ENCODE data around the gene PPM1G. TPM values are rescaled to one million over a fixed set of nuclear protein-coding genes. Genes with fewer than 3 reads are reported as not detected.

PPM1G gene
- polyA plus RNA-seq, result 100 to 1,000 TPM in 2 of 3 donors, 10 to 100 TPM in 1; 71.3 to 116 (median 104) TPM

DNA sequence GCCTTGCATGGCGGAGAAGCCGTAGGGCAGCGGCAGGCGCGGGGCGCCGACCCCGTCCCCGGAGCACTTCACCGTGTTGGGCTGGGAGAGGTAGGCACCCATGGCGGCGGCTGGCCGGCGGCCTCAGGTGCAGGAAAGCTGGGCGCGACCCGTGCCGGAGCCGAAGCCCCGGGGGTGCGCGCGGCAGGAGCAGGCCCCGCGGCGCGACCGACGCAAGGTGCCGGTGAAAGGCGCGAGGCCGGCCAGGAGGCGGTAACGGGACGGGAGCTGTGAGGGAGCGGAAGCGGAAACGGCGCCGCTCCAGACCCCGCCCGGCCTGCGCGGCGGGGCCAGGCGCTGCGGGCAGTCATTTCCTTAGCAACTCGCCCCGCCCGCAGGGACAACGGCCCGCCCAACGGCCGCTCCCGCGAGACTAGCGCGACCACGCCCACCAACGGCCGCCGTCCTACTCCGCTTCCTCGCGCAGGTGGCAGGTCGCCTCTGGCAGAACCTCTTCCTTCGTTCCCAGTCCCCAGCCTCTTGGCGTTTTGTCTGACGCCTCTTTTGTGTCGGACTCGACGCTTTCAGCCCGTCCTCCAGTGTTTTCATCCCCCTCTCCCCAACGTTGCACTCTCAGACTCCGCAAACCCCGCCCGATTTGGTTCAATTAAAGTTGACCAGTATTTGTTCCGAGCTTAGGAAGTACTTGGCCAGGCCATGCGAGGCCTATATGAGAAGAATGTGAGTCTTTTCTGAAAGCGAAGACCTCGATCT is at the start of gene PPM1G:
Gene PPM1G, minus strand, starts transcription at position 271 of the 753 bp plus-strand sequence. Its CDS starts 169 bp downstream, at position 102.
- peaks cover 30 to 33% of the 10 kb centered on the region in 2 donors for H3K4me1 Mint-ChIP-seq
- peak within 1 kb of the TSS; percentile 86 to 98 (median 92) for H3K4me3 Mint-ChIP-seq
- DNase-seq, result peak; percentile 94 to 95 (median 94)
- peak within 1 kb of the TSS; percentile 89 to 98 (median 95) for H3K27ac Mint-ChIP-seq
- H3K9me3 Mint-ChIP-seq, result no peaks in the 10 kb centered on the region
- peaks cover 5 to 8% (median 7%) of the 10 kb centered on the region in 3 donors for H3K27me3 Mint-ChIP-seq (ENCODE audit: low read depth in 3 of 3)
- H3K36me3 Mint-ChIP-seq, result no peaks in the 10 kb centered on the region

- DNase-seq, result no peak
- Mint-ChIP-seq H3K4me1 (no peaks in the 10 kb centered on the region), H3K9me3 (no peaks in the 10 kb centered on the region), H3K27me3 (ENCODE audit: low read depth in 3 of 3) (peaks cover 0 to 3% (median 0%) of the 10 kb centered on the region in 3 donors), H3K4me3 (no peak overlapping the region), H3K36me3 (peaks cover 9 to 47% (median 39%) of the 10 kb centered on the region in 3 donors), H3K27ac (no peak overlapping the region)
Measured at GRCh38 chr2:27453968-27454367, 44.6 kb upstream of the PPM1G start.

DNA sequence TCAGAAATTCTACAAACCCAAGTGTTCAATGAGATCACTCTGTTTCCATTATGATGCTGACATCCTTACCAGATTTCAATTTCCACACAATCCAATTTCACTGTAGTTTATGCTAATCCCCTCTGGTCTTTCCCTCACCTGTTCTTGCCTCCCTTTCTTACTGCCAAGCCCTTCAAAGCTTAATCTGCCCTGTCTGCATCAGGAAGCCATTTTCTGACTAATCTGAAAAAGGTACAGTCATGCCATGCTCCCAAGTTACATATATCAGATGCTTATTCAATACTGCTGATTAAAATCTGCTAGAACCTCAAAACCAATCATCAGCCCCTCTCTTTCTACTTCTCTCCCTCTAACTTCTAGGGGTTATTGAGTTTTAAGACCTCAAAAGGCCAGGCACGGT is 41.7 kb upstream of the PPM1G start:
- no peak overlapping the region for H3K27ac Mint-ChIP-seq
- peaks cover 0 to 3% (median 2%) of the 10 kb centered on the region in 3 donors for H3K27me3 Mint-ChIP-seq (ENCODE audit: low read depth in 3 of 3)
- H3K9me3 Mint-ChIP-seq, result no peaks in the 10 kb centered on the region
- no peak overlapping the region for H3K4me3 Mint-ChIP-seq
- H3K36me3 Mint-ChIP-seq, result peaks cover 12 to 50% (median 38%) of the 10 kb centered on the region in 3 donors
- no peaks in the 10 kb centered on the region for H3K4me1 Mint-ChIP-seq
- no peak for DNase-seq

DNA sequence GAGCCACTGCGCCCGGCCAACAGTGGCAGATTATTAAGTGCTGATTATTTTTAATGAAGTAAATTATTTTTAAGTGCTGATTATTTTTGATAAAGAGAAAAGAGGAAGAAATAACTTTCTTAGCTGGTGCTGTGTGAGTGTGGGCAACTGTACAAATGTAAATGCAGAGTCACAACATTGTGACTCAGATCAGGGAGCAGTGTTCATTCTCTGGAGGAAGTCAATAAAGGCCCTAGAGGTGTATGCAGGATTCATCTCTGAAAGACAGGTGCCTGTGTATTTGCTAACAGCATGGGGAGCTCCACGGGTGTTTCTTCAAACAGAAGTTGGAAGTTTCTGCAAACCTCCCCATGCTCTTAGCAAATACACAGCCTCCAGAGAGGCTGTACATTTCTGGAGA is 39.0 kb upstream of the PPM1G start:
- Mint-ChIP-seq H3K27me3 (ENCODE audit: low read depth in 3 of 3) (peaks cover under 1 to 4% (median 1%) of the 10 kb centered on the region in 3 donors), H3K4me1 (no peaks in the 10 kb centered on the region), H3K4me3 (no peak overlapping the region), H3K36me3 (peaks cover 12 to 37% (median 26%) of the 10 kb centered on the region in 3 donors), H3K27ac (peak overlapping the region in 1 of 6 donors; percentile 25), H3K9me3 (no peaks in the 10 kb centered on the region)
- no peak for DNase-seq

DNA sequence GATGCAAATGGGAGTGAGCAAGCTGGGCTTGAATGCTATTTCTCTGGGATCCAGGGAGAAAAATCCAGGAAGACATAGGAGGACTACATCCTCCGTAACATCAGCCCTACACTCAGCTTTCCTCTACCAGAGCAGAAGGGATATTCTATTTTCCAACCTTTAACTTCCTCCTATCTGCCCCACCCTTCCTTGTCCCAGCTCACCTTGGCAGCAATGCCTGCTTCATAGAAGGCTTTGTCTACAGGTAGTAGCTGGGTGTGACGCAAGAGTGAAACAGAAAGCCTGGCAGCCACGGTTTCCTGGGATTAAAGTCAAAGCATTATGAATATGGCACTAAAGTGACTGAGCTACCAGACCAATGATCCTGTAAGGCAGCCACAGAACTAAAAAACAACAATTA is 36.7 kb upstream of the PPM1G start:
- H3K4me3 Mint-ChIP-seq, result no peak overlapping the region
- H3K27ac Mint-ChIP-seq, result no peak overlapping the region
- peaks cover 2 to 4% of the 10 kb centered on the region in 2 donors for H3K4me1 Mint-ChIP-seq
- H3K36me3 Mint-ChIP-seq, result peaks cover 13 to 42% (median 21%) of the 10 kb centered on the region in 3 donors
- no peaks in the 10 kb centered on the region for H3K9me3 Mint-ChIP-seq
- peaks cover 4 to 8% (median 7%) of the 10 kb centered on the region in 3 donors for H3K27me3 Mint-ChIP-seq (ENCODE audit: low read depth in 3 of 3)
- DNase-seq, result no peak

DNA sequence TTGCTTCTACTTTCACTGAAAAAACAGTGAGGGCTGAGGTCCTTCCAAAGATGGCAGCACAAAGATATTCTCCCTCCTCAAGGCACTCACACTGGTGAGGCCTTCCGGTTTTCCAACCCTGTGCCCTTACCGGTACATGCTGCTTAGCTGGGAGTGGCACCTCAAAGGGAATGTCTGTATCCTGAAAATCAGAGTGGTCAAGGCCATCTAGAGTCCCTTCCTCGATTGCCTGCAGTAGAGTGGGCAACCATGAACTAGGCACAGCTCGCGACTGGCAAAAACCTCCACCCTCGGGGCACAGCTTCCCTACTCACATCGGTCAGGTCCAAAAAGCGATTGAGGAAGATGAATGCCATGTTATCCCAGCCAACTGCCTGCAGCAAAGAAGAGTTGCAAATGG is 36.2 kb upstream of the PPM1G start:
- H3K4me3 Mint-ChIP-seq, result no peak overlapping the region
- peaks cover 4 to 8% (median 7%) of the 10 kb centered on the region in 3 donors for H3K27me3 Mint-ChIP-seq (ENCODE audit: low read depth in 3 of 3)
- H3K9me3 Mint-ChIP-seq, result no peaks in the 10 kb centered on the region
- H3K4me1 Mint-ChIP-seq, result peaks cover 2 to 4% of the 10 kb centered on the region in 2 donors
- H3K27ac Mint-ChIP-seq, result peak overlapping the region in 1 of 6 donors; percentile 9
- DNase-seq, result no peak
- peaks cover 16 to 46% (median 25%) of the 10 kb centered on the region in 3 donors for H3K36me3 Mint-ChIP-seq

DNA sequence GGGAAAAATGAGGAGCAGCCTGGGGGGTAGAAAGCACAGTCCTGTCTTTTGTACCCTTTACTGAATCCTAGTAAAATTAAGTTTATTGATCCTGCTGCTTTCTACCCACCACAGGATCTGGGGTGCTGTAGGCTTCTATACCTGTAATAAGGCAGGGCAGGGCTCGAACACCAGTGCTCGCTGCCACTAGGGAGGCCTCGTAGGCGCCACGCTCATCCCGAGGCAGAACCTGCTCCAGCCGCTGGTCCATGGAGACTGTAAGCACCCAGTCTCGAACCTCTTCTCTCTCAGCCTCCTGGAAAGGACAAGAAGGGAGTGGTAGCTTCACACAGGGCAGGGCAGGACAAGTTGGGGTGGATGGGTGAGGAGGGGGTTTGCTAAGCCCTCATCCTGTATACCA is 35.8 kb upstream of the PPM1G start:
- peaks cover 2 to 4% of the 10 kb centered on the region in 2 donors for H3K4me1 Mint-ChIP-seq
- H3K27me3 Mint-ChIP-seq (ENCODE audit: low read depth in 3 of 3), result peaks cover 4 to 11% (median 7%) of the 10 kb centered on the region in 3 donors
- peak overlapping the region in 1 of 6 donors; percentile 22 for H3K27ac Mint-ChIP-seq
- H3K4me3 Mint-ChIP-seq, result no peak overlapping the region
- peaks cover 21 to 49% (median 29%) of the 10 kb centered on the region in 3 donors for H3K36me3 Mint-ChIP-seq
- no peaks in the 10 kb centered on the region for H3K9me3 Mint-ChIP-seq
- no peak for DNase-seq

- DNase-seq, result no peak
- H3K27ac Mint-ChIP-seq, result peak overlapping the region; percentile 38 to 84 (median 64)
- peaks cover 2 to 4% of the 10 kb centered on the region in 2 donors for H3K4me1 Mint-ChIP-seq
- H3K4me3 Mint-ChIP-seq, result no peak overlapping the region
- no peaks in the 10 kb centered on the region for H3K9me3 Mint-ChIP-seq
- H3K36me3 Mint-ChIP-seq, result peaks cover 32 to 42% (median 32%) of the 10 kb centered on the region in 3 donors
- H3K27me3 Mint-ChIP-seq (ENCODE audit: low read depth in 3 of 3), result peaks cover 7 to 11% (median 7%) of the 10 kb centered on the region in 3 donors
Measured at GRCh38 chr2:27442920-27443282, 33.5 kb upstream of the PPM1G start.

GRCh38 chr2:27441958-27442919 is 32.8 kb upstream of the PPM1G start, which contains the start of gene KRTCAP3:
TSS of gene KRTCAP3 (plus strand) at chr2:27442381. CDS start at chr2:27442413, 32 bp downstream.
- H3K27ac Mint-ChIP-seq, result peak within 1 kb of the TSS; percentile 45 to 84 (median 79)
- H3K36me3 Mint-ChIP-seq, result peaks cover 29 to 38% (median 31%) of the 10 kb centered on the region in 3 donors
- peaks cover 7 to 11% (median 7%) of the 10 kb centered on the region in 3 donors for H3K27me3 Mint-ChIP-seq (ENCODE audit: low read depth in 3 of 3)
- H3K9me3 Mint-ChIP-seq, result no peaks in the 10 kb centered on the region
- peaks cover 2 to 4% of the 10 kb centered on the region in 2 donors for H3K4me1 Mint-ChIP-seq
- no peak within 1 kb of the TSS for H3K4me3 Mint-ChIP-seq
- DNase-seq, result peak in 2 of 3 donors; percentile 29 to 31

- H3K9me3 Mint-ChIP-seq, result no peaks in the 10 kb centered on the region
- no peak overlapping the region for H3K4me3 Mint-ChIP-seq
- peaks cover 29 to 44% (median 38%) of the 10 kb centered on the region in 3 donors for H3K36me3 Mint-ChIP-seq
- H3K4me1 Mint-ChIP-seq, result peaks cover 2 to 4% of the 10 kb centered on the region in 2 donors
- H3K27ac Mint-ChIP-seq, result peak overlapping the region in 1 of 6 donors; percentile 56
- no peak for DNase-seq
- peaks cover 7 to 11% (median 7%) of the 10 kb centered on the region in 3 donors for H3K27me3 Mint-ChIP-seq (ENCODE audit: low read depth in 3 of 3)
Measured at GRCh38 chr2:27441226-27441926, 32.0 kb upstream of the PPM1G start.

DNA sequence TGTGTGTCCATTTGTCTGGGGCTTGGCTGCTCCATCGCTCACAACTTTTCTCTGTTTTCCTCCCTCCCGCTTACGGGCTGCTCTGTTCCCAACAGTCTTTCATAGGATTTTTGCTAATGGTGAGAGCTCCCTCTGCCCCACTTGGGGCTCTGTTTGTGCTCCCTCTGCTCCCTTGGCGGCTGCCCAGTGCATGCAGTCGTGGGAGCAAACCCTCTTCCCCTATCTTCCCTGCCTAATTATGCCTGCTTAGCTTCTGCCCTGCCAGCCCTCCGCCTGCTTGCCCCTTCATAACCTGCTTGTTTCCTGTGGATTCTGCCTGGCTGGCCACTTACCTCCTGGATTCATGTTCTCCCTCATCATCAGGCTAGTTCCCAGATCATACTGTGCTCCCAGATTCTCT is 26.2 kb upstream of the PPM1G start:
- Mint-ChIP-seq H3K4me3 (no peak overlapping the region), H3K27me3 (ENCODE audit: low read depth in 3 of 3) (peaks cover 3 to 7% (median 5%) of the 10 kb centered on the region in 3 donors), H3K4me1 (peaks cover 19 to 39% of the 10 kb centered on the region in 2 donors), H3K9me3 (no peaks in the 10 kb centered on the region), H3K27ac (peak overlapping the region in 3 of 6 donors; percentile 2 to 53 (median 48)), H3K36me3 (peaks cover 27 to 61% (median 57%) of the 10 kb centered on the region in 3 donors)
- no peak for DNase-seq

DNA sequence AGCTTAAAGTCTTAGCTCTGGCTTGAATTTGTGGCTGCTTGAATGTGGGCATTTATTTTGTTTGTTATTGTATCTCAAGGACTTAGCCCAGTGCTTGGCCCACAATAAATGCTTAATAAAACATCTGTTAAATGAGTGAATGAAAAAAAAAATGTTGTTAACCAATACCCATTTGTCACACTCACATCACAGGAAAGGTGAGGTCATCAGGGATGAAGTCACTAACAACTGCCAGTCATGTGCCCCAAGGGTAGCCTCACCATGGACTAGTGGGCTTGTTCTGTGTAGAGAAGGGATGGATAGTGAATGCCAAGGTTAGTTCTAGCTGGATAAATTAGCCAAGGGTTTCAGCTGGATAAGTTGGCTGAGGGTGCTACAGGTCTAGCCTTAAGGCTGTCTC is 22.0 kb upstream of the PPM1G start:
- no peaks in the 10 kb centered on the region for H3K9me3 Mint-ChIP-seq
- peak overlapping the region; percentile 73 to 92 (median 89) for H3K27ac Mint-ChIP-seq
- peak overlapping the region; percentile 54 to 75 (median 67) for H3K4me3 Mint-ChIP-seq
- peak; percentile 44 to 47 (median 47) for DNase-seq
- peaks cover 9 to 34% (median 32%) of the 10 kb centered on the region in 3 donors for H3K36me3 Mint-ChIP-seq
- H3K27me3 Mint-ChIP-seq (ENCODE audit: low read depth in 3 of 3), result peaks cover 2 to 16% (median 12%) of the 10 kb centered on the region in 3 donors
- peaks cover 42 to 64% of the 10 kb centered on the region in 2 donors for H3K4me1 Mint-ChIP-seq
